Hematopoietic multipotent progenitor cell treated with erythropoietin and hydrocortisone succinate and interleukin-3 and kit ligand, for 17 days (in vitro differentiated cells): Measurements from ENCODE around the gene MBD4.
"Not testable (repeated sequence)": the region's sequence is repeated elsewhere in the genome, so short reads cannot be mapped to it uniquely, and the experiment has no call there.

ENCODE experiments used
- DNase-seq: peaks from one replicate; pipeline ENCODE4 v3.0.0-alpha.2; 2015; ENCODE audit warnings: low spot score

MBD4 gene

GRCh38 chr3:129439817-129440617, at the start of gene MBD4, which contains the start of gene IFT122:
MBD4 (minus strand) TSS chr3:129439948; CDS start chr3:129439833, 115 bp downstream.
IFT122 (plus strand) TSS chr3:129440224; CDS start chr3:129440331, 107 bp downstream.
- DNase-seq, result peak; percentile 99

- DNase-seq, result not testable (repeated sequence)
Observed at GRCh38 chr3:129489258-129489657, 49.5 kb upstream of the MBD4 start.

GRCh38 chr3:129487868-129488335, 48.2 kb upstream of the MBD4 start:
- not testable (repeated sequence) for DNase-seq

- DNase-seq, result no peak
Observed at GRCh38 chr3:129487183-129487867, 47.6 kb upstream of the MBD4 start.

- DNase-seq, result no peak
Observed at GRCh38 chr3:129486664-129487035, 46.9 kb upstream of the MBD4 start.

GRCh38 chr3:129485721-129486663, 46.2 kb upstream of the MBD4 start:
- DNase-seq, result no peak

- DNase-seq, result not testable (repeated sequence)
Observed at GRCh38 chr3:129485146-129485545, 45.4 kb upstream of the MBD4 start.

- no peak for DNase-seq
Observed at GRCh38 chr3:129483870-129484269, 44.1 kb upstream of the MBD4 start.

- no peak for DNase-seq
Observed at GRCh38 chr3:129482721-129483120, 43.0 kb upstream of the MBD4 start.

- DNase-seq, result no peak
Observed at GRCh38 chr3:129481766-129482332, 42.1 kb upstream of the MBD4 start.

GRCh38 chr3:129481225-129481765, 41.5 kb upstream of the MBD4 start:
- not testable (repeated sequence) for DNase-seq

- DNase-seq, result no peak
Observed at GRCh38 chr3:129476586-129476985, 36.8 kb upstream of the MBD4 start.

- no peak for DNase-seq
Observed at GRCh38 chr3:129475863-129476262, 36.1 kb upstream of the MBD4 start.

GRCh38 chr3:129474984-129475804, 35.4 kb upstream of the MBD4 start:
- DNase-seq, result no peak

GRCh38 chr3:129473769-129474152, 34.0 kb upstream of the MBD4 start:
- no peak for DNase-seq

- DNase-seq, result no peak
Observed at GRCh38 chr3:129473067-129473768, 33.5 kb upstream of the MBD4 start.

- DNase-seq, result no peak
Observed at GRCh38 chr3:129470861-129471260, 31.1 kb upstream of the MBD4 start.

GRCh38 chr3:129469026-129469425, 29.3 kb upstream of the MBD4 start:
- peak; percentile 35 for DNase-seq

- DNase-seq, result no peak
Observed at GRCh38 chr3:129467932-129468331, 28.2 kb upstream of the MBD4 start.

GRCh38 chr3:129463716-129464115, 24.0 kb upstream of the MBD4 start:
- DNase-seq, result no peak
